ENCODE results near the gene DHRS7. TPM values are rescaled to one million over a fixed set of nuclear protein-coding genes. Genes with fewer than 3 reads are reported as not detected.

Gene DHRS7
- total RNA-seq, 2 experiments from 2014 or later: 24.5 to 28.6 TPM

GRCh38 chr14:60170948-60171347, 5.8 kb upstream of the DHRS7 start:
- intact Hi-C loops (cut with DNase I, micrococcal nuclease): no loop called here
- ATAC-seq (ENCODE audit: poor library complexity): no peak
- no peaks in the 10 kb centered on the region for H3K36me3 ChIP-seq (ENCODE audit: insufficient read depth, low read length)
- no peak for DNase-seq
- ChIA-PET POLR2A (interaction anchor here (1.1 kb wide), 1 partner anchor 206 kb away, joined by 3 read pairs; no protein-coding TSS in a partner anchor), CTCF (interaction anchor here (1.4 kb wide), 1 partner anchor 208 kb away, joined by 3 read pairs; no protein-coding TSS in a partner anchor)
- no peak overlapping the region for H3K4me3 Mint-ChIP-seq
- TF ChIP-seq CTCF (IDR thresholded peaks at IDR 0.05): no peak
- H3K9me3 ChIP-seq (ENCODE audit: control insufficient read depth in 1 of 2, insufficient read depth in 1 of 2, low read length in 2 of 2): no peaks in the 10 kb centered on the region
- H3K36me3 Mint-ChIP-seq (ENCODE audit: low read depth): no peaks in the 10 kb centered on the region
- no peak overlapping the region for H3K27ac ChIP-seq (ENCODE audit: low read depth in 1 of 2, low read length in 2 of 2)
- H3K27me3 ChIP-seq (ENCODE audit: control insufficient read depth in 1 of 2, insufficient read depth in 2 of 2, low read length in 2 of 2): no peaks in the 10 kb centered on the region
- no peaks in the 10 kb centered on the region for H3K9me3 Mint-ChIP-seq
- H3K27ac Mint-ChIP-seq: no peak overlapping the region
- H3K27me3 Mint-ChIP-seq: no peaks in the 10 kb centered on the region
- no peak overlapping the region for H3K4me3 ChIP-seq (ENCODE audit: low read length)
- H3K4me1 Mint-ChIP-seq (ENCODE audit: low read depth): peaks cover 8% of the 10 kb centered on the region
- peaks cover 4% of the 10 kb centered on the region for H3K4me1 ChIP-seq (ENCODE audit: insufficient read depth, low read length)

- ATAC-seq (ENCODE audit: poor library complexity) (no peak), DNase-seq (no peak)
- H3K27ac Mint-ChIP-seq: no peak overlapping the region
- H3K9me3 Mint-ChIP-seq: no peaks in the 10 kb centered on the region
- intact Hi-C loops (cut with DNase I, micrococcal nuclease): loop anchor here in 1 of 2 experiments (5.0 kb wide), 2 partner anchors 77 to 78 kb away; partner anchors contain the start of genes PCNX4 and PPM1A
- no peaks in the 10 kb centered on the region for H3K27me3 ChIP-seq (ENCODE audit: control insufficient read depth in 1 of 2, insufficient read depth in 2 of 2, low read length in 2 of 2)
- H3K27ac ChIP-seq (ENCODE audit: low read depth in 1 of 2, low read length in 2 of 2): no peak overlapping the region
- no peaks in the 10 kb centered on the region for H3K36me3 ChIP-seq (ENCODE audit: insufficient read depth, low read length)
- no peaks in the 10 kb centered on the region for H3K9me3 ChIP-seq (ENCODE audit: control insufficient read depth in 1 of 2, insufficient read depth in 1 of 2, low read length in 2 of 2)
- no peaks in the 10 kb centered on the region for H3K27me3 Mint-ChIP-seq
- no peak for TF ChIP-seq CTCF (IDR thresholded peaks at IDR 0.05)
- no peak overlapping the region for H3K4me3 ChIP-seq (ENCODE audit: low read length)
- H3K4me3 Mint-ChIP-seq: no peak overlapping the region
- POLR2A ChIA-PET: no interaction called here
- peaks cover 8% of the 10 kb centered on the region for H3K4me1 ChIP-seq (ENCODE audit: insufficient read depth, low read length)
- H3K36me3 Mint-ChIP-seq (ENCODE audit: low read depth): peaks cover 2% of the 10 kb centered on the region
- H3K4me1 Mint-ChIP-seq (ENCODE audit: low read depth): peaks cover 16% of the 10 kb centered on the region
- CTCF ChIA-PET: no interaction called here
These were observed 4.5 kb upstream of the DHRS7 start for GRCh38 chr14:60169722-60170121.

- intact Hi-C loops (cut with DNase I, micrococcal nuclease): loop anchor here in 1 of 2 experiments (2.0 to 5.0 kb wide), 3 partner anchors 17 to 81 kb away; partner anchors contain the start of genes PCNX4 and PPM1A
- peak in 4 of 14 experiments; percentile 7 to 52 (median 44) for DNase-seq
- Mint-ChIP-seq H3K27ac (peak overlapping the region; percentile 97), H3K4me1 (ENCODE audit: low read depth) (peaks cover 44% of the 10 kb centered on the region), H3K36me3 (ENCODE audit: low read depth) (peaks cover 20% of the 10 kb centered on the region), H3K4me3 (peak overlapping the region; percentile 87), H3K27me3 (no peaks in the 10 kb centered on the region), H3K9me3 (no peaks in the 10 kb centered on the region)
- Histone ChIP-seq H3K4me3 (ENCODE audit: low read length) (no peak overlapping the region), H3K4me1 (ENCODE audit: insufficient read depth, low read length) (peaks cover 28% of the 10 kb centered on the region), H3K27me3 (ENCODE audit: control insufficient read depth in 1 of 2, insufficient read depth in 2 of 2, low read length in 2 of 2) (no peaks in the 10 kb centered on the region), H3K9me3 (ENCODE audit: control insufficient read depth in 1 of 2, insufficient read depth in 1 of 2, low read length in 2 of 2) (no peaks in the 10 kb centered on the region), H3K36me3 (ENCODE audit: insufficient read depth, low read length) (peaks cover 6% of the 10 kb centered on the region), H3K27ac (ENCODE audit: low read depth in 1 of 2, low read length in 2 of 2) (peak overlapping the region; percentile 81 to 90)
- CTCF ChIA-PET: interaction anchor here (1.1 to 4.0 kb wide), 12 partner anchors 11 to 201 kb away, joined by 3 to 35 read pairs (median 5); no protein-coding TSS in a partner anchor
- POLR2A ChIA-PET: interaction anchor here (0.7 to 5.2 kb wide), 14 partner anchors 12 to 1868 kb away, joined by 3 to 93 read pairs (median 4); partner anchors contain the start of genes PCNX4 and PPM1A
- no peak for TF ChIP-seq CTCF (IDR thresholded peaks at IDR 0.05)
- ATAC-seq (ENCODE audit: poor library complexity): no peak
These were observed 944 bp upstream of the DHRS7 start for GRCh38 chr14:60166142-60166541.

Data from CD4-positive, alpha-beta T cell (primary cell).